Stimulated activated CD8-positive, alpha-beta memory T cell treated with anti-CD3 and anti-CD28 coated beads, Interleukin-15, amount 100 ng/mL, for 1 hour (primary cell): ENCODE data around the gene SERHL2.
"Not testable (repeated sequence)": the region's sequence is repeated elsewhere in the genome, so short reads cannot be mapped to it uniquely, and the experiment has no call there.

Source experiments
- DNase-seq: peaks from one replicate; pipeline ENCODE4 v3.0.0-alpha.2; 2020; ENCODE audit warnings: low read depth

The SERHL2 gene

GRCh38 chr22:42608823-42609361 lies 55.1 kb downstream of the SERHL2 start:
- DNase-seq = no peak

GRCh38 chr22:42610186-42610585 lies 56.4 kb downstream of the SERHL2 start:
- DNase-seq = no peak

- DNase-seq = no peak
Observed at GRCh38 chr22:42611051-42611450, 57.3 kb downstream of the SERHL2 start.

GRCh38 chr22:42612336-42612735 lies 58.6 kb downstream of the SERHL2 start:
- no peak for DNase-seq

- DNase-seq = no peak
Observed at GRCh38 chr22:42613872-42614301, 60.1 kb downstream of the SERHL2 start.

GRCh38 chr22:42614312-42615091 lies 60.7 kb downstream of the SERHL2 start, which contains the start of gene POLDIP3:
TSS of gene POLDIP3 (minus strand) at chr22:42614883. CDS start at chr22:42614857, 26 bp downstream.
- peak; percentile 98 for DNase-seq

- peak; percentile 69 for DNase-seq
Observed at GRCh38 chr22:42615092-42615859, 61.5 kb downstream of the SERHL2 start.

- DNase-seq = not testable (repeated sequence)
Observed at GRCh38 chr22:42615860-42616175, 62.1 kb downstream of the SERHL2 start.

- DNase-seq = no peak
Observed at GRCh38 chr22:42617155-42617983, 63.6 kb downstream of the SERHL2 start.

GRCh38 chr22:42619261-42620063 lies 65.7 kb downstream of the SERHL2 start:
- DNase-seq = no peak

- DNase-seq = no peak
Observed at GRCh38 chr22:42620084-42620483, 66.3 kb downstream of the SERHL2 start.

- DNase-seq = peak; percentile 20
Observed at GRCh38 chr22:42621505-42622002, 67.8 kb downstream of the SERHL2 start.

GRCh38 chr22:42622061-42622710 lies 68.4 kb downstream of the SERHL2 start:
- DNase-seq = no peak

- DNase-seq = no peak
Observed at GRCh38 chr22:42623301-42623751, 69.6 kb downstream of the SERHL2 start.
